Keratinocyte (primary cell): ENCODE measurements around the gene AIFM2. TPM values are rescaled to one million over a fixed set of nuclear protein-coding genes. Genes with fewer than 3 reads are reported as not detected.

Experiments
- DNase-seq: peaks from one replicate; pipeline ENCODE4 v3.0.0-alpha.2; 2011; ENCODE audit warnings: low read depth, missing footprints, low spot score
- FAIRE-seq: peaks from 2 replicates; lab custom pipeline; 2011; peaks lifted over from hg19 to GRCh38; lab: Jason Lieb, UNC
- H2AFZ ChIP-seq: 2 replicates; pipeline ENCODE4 v1.6.0; 2012; ENCODE audit warnings: low read length, control low read depth, inconsistent platforms; ENCODE audit not compliant: control insufficient read depth
- H3K27ac ChIP-seq: 2 replicates; pipeline ENCODE4 v1.5.1; 2011; ENCODE audit warnings: low read length; ENCODE audit not compliant: control insufficient read depth, insufficient read depth
- H3K27me3 ChIP-seq: 3 replicates; pipeline ENCODE4 v1.6.0; 2011; ENCODE audit warnings: low read length; ENCODE audit not compliant: control insufficient read depth, insufficient read depth; ENCODE audit errors: extremely low read depth
- H3K36me3 ChIP-seq, 2 experiments: 2 replicates in 1 of 2; 3 replicates in 1 of 2; pipeline ENCODE4 v1.5.1; 2011; ENCODE audit warnings: low read length in 2 of 2, mild to moderate bottlenecking in 1 of 2; ENCODE audit not compliant: control insufficient read depth in 2 of 2, insufficient read depth in 2 of 2; ENCODE audit errors: extremely low read depth in 1 of 2
- H3K4me1 ChIP-seq: 3 replicates; pipeline ENCODE4 v1.5.1; 2011; ENCODE audit warnings: low read length; ENCODE audit not compliant: control insufficient read depth, insufficient read depth; ENCODE audit errors: extremely low read depth
- H3K4me2 ChIP-seq: 3 replicates; pipeline ENCODE4 v1.6.0; 2011; ENCODE audit warnings: low read depth, low read length; ENCODE audit not compliant: control insufficient read depth, insufficient read depth; ENCODE audit errors: extremely low read depth
- H3K4me3 ChIP-seq, 3 experiments: fragments of 200-600 bp in 1 of 3; sonication (generic) in 1 of 3; 2 replicates in 2 of 3; 3 replicates in 1 of 3; pipeline ENCODE4 v1.5.1; 2011 to 2016; ENCODE audit warnings: low read length in 3 of 3, mild to moderate bottlenecking in 3 of 3, control low read depth in 2 of 3, inconsistent platforms in 1 of 3, low read depth in 1 of 3, mixed read lengths in 1 of 3, mixed run types in 1 of 3, moderate library complexity in 1 of 3; ENCODE audit not compliant: control insufficient read depth in 2 of 3, insufficient read depth in 2 of 3; ENCODE audit errors: extremely low read depth in 1 of 3
- H3K79me2 ChIP-seq: 2 replicates; pipeline ENCODE4 v1.6.0; 2012; ENCODE audit warnings: low read length; ENCODE audit not compliant: control insufficient read depth, insufficient read depth
- H3K9ac ChIP-seq: 3 replicates; pipeline ENCODE4 v1.6.0; 2011; ENCODE audit warnings: low read length; ENCODE audit not compliant: control insufficient read depth, insufficient read depth; ENCODE audit errors: extremely low read depth
- H3K9me1 ChIP-seq: 3 replicates; pipeline ENCODE4 v1.6.0; 2011; ENCODE audit warnings: low read length; ENCODE audit not compliant: control insufficient read depth, insufficient read depth; ENCODE audit errors: extremely low read depth
- H3K9me3 ChIP-seq: 2 replicates; pipeline ENCODE4 v1.5.1; 2012; ENCODE audit warnings: low read depth, low read length; ENCODE audit not compliant: control insufficient read depth
- H4K20me1 ChIP-seq: 3 replicates; pipeline ENCODE4 v1.6.0; 2011; ENCODE audit warnings: low read length; ENCODE audit not compliant: control insufficient read depth, insufficient read depth; ENCODE audit errors: extremely low read depth
- CTCF ChIP-seq, 3 experiments: IDR thresholded peaks in 1 of 3; conservative IDR thresholded peaks in 1 of 3; optimal IDR thresholded peaks in 1 of 3; 2 replicates in 2 of 3; 3 replicates in 1 of 3; pipeline versions ENCODE3 to v1.5.1; 2011; ENCODE audit warnings: low read length in 3 of 3, mild to moderate bottlenecking in 3 of 3, moderate library complexity in 2 of 3, control low read depth in 1 of 3, inconsistent platforms in 1 of 3; ENCODE audit not compliant: insufficient read depth in 2 of 3; ENCODE audit errors: extremely low read depth in 1 of 3
- EZH2 ChIP-seq: IDR thresholded peaks from one replicate; pipeline ENCODE4 v1.6.1; 2012; ENCODE audit warnings: inconsistent platforms, mild to moderate bottlenecking, low read length, moderate library complexity
- dilution Hi-C: fragments of 300-500 bp; cut with MboI; formaldehyde crosslinking; loops from one replicate; pipeline ENCODE4 v1.7.0; 2020; ENCODE audit warnings: low sequenced_read_pairs; ENCODE audit not compliant: extremely low pct_ligation_motif_present
- polyA plus RNA-seq, 5 experiments: library from polyadenylated mRNA; depleted of rRNA in 3 of 5; stranded (reverse) in 3 of 5; stranded (forward) in 1 of 5; unstranded in 1 of 5; fragments of >200 nt; gene quantifications; 1 replicate in 1 of 5; 2 replicates in 3 of 5; 3 replicates in 1 of 5; pipeline versions ENCODE4 v1.2.1 to v1.2.3, GENCODE V29; 2011 to 2012; ENCODE audit warnings: missing spikeins in 2 of 5, low read depth in 1 of 5, low replicate concordance in 1 of 5

Gene AIFM2
- polyA plus RNA-seq, 1 donor (not counting 4 experiments of a cell fraction or from before 2014, with no cell fraction given) = 1.8 TPM

DNA sequence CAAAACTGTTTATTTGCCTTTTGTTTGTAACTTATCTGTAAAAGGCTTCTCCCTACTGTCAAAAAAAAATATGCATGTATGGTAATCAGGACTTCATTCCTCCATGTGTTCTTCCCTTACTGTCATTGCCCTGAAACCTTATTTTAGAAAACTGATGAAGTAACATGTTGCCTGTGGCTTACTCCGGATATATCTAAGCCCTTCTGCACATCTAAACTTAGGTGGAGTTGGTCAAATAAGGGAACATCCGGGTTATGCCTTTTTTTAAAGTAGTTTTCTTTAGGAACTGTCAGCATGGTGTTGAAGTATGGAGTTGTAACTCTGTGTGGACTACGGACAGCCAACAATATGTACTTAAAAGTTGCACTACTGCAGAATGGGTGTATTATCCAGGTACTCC lies 31.5 kb upstream of the AIFM2 start:
- Histone ChIP-seq H3K4me2 (no peak overlapping the region), H3K9ac (no peak overlapping the region), H3K36me3 (peaks cover 6 to 19% of the 10 kb centered on the region in 2 experiments), H3K4me3 (no peak overlapping the region), H2AFZ (no peak overlapping the region), H3K4me1 (peaks cover 7% of the 10 kb centered on the region), H3K9me3 (no peaks in the 10 kb centered on the region), H3K9me1 (peaks cover 3% of the 10 kb centered on the region), H4K20me1 (peaks cover 4% of the 10 kb centered on the region), H3K27me3 (no peaks in the 10 kb centered on the region), H3K27ac (no peak overlapping the region), H3K79me2 (peaks cover 83% of the 10 kb centered on the region)
- DNase-seq = no peak
- TF ChIP-seq EZH2 (no peak), CTCF (optimal IDR thresholded peaks at IDR 0.05 in 1 of 3, IDR thresholded peaks at IDR 0.05 in 1 of 3, conservative IDR thresholded peaks at IDR 0.05 in 1 of 3; ENCODE audit: extremely low read depth in 1 of 3, insufficient read depth in 2 of 3, low read length in 3 of 3) (no peak)
- dilution Hi-C loops = no loop called here
- FAIRE-seq = no peak

GRCh38 chr10:70163448-70163847 lies 30.8 kb upstream of the AIFM2 start:
- H3K9me1 ChIP-seq = no peaks in the 10 kb centered on the region
- DNase-seq (no peak), FAIRE-seq (no peak)
- peaks cover 6 to 23% of the 10 kb centered on the region in 2 experiments for H3K36me3 ChIP-seq
- no peaks in the 10 kb centered on the region for H3K9me3 ChIP-seq
- dilution Hi-C loops = no loop called here
- TF ChIP-seq CTCF (optimal IDR thresholded peaks at IDR 0.05 in 1 of 3, IDR thresholded peaks at IDR 0.05 in 1 of 3, conservative IDR thresholded peaks at IDR 0.05 in 1 of 3; ENCODE audit: extremely low read depth in 1 of 3, insufficient read depth in 2 of 3, low read length in 3 of 3) = no peak
- no peak for TF ChIP-seq EZH2
- H3K4me3 ChIP-seq = no peak overlapping the region
- no peak overlapping the region for H3K9ac ChIP-seq
- H3K4me1 ChIP-seq = peaks cover under 1% of the 10 kb centered on the region
- no peak overlapping the region for H3K4me2 ChIP-seq
- no peak overlapping the region for H2AFZ ChIP-seq
- H3K79me2 ChIP-seq = peaks cover 76% of the 10 kb centered on the region
- no peaks in the 10 kb centered on the region for H3K27me3 ChIP-seq
- H4K20me1 ChIP-seq = no peaks in the 10 kb centered on the region
- H3K27ac ChIP-seq = no peak overlapping the region
